Cerebellar nuclear complex (tissue), 1 donor: ENCODE data around the gene SEMA7A.
"Not testable (repeated sequence)": the region's sequence is repeated elsewhere in the genome, so short reads cannot be mapped to it uniquely, and the experiment has no call there.

ENCODE experiments used
- DNase-seq, 2 experiments: peaks; one replicate each; lab custom pipeline; 2025; lab: John Stamatoyannopoulos, UW

SEMA7A gene

GRCh38 chr15:74433592-74434262, at the start of gene SEMA7A:
Gene SEMA7A, minus strand, starts transcription at chr15:74433958. Its CDS starts 40 bp downstream, at chr15:74433918.
- DNase-seq = peak in 1 of 2 experiments; percentile 62

- DNase-seq = no peak
Observed at GRCh38 chr15:74482661-74483060, 48.9 kb upstream of the SEMA7A start.

GRCh38 chr15:74480364-74480763, 46.6 kb upstream of the SEMA7A start:
- not testable (repeated sequence) for DNase-seq

GRCh38 chr15:74471621-74472020, 37.9 kb upstream of the SEMA7A start:
- DNase-seq = not testable (repeated sequence)

- no peak for DNase-seq
Observed at GRCh38 chr15:74470631-74471395, 37.1 kb upstream of the SEMA7A start.

GRCh38 chr15:74468341-74469032, 34.7 kb upstream of the SEMA7A start:
- no peak for DNase-seq

- no peak for DNase-seq
Observed at GRCh38 chr15:74466570-74466969, 32.8 kb upstream of the SEMA7A start.

- DNase-seq = no peak
Observed at GRCh38 chr15:74464897-74465296, 31.1 kb upstream of the SEMA7A start.

GRCh38 chr15:74464216-74464615, 30.5 kb upstream of the SEMA7A start:
- DNase-seq = no peak

GRCh38 chr15:74463634-74464033, 29.9 kb upstream of the SEMA7A start:
- no peak for DNase-seq

GRCh38 chr15:74461847-74462511, 28.2 kb upstream of the SEMA7A start:
- no peak for DNase-seq

GRCh38 chr15:74460871-74461846, 27.4 kb upstream of the SEMA7A start, which contains the start of gene UBL7:
Gene UBL7, minus strand, starts transcription at chr15:74461160. Its CDS starts 2,293 bp downstream, at chr15:74458867.
- peak; percentile 73 to 87 for DNase-seq

GRCh38 chr15:74460298-74460697, 26.5 kb upstream of the SEMA7A start:
- no peak for DNase-seq

- DNase-seq = not testable (repeated sequence)
Observed at GRCh38 chr15:74459798-74460197, 26.0 kb upstream of the SEMA7A start.

- DNase-seq = no peak
Observed at GRCh38 chr15:74458473-74458872, 24.7 kb upstream of the SEMA7A start.

GRCh38 chr15:74457036-74457435, 23.3 kb upstream of the SEMA7A start:
- not testable (repeated sequence) for DNase-seq

- no peak for DNase-seq
Observed at GRCh38 chr15:74454764-74455500, 21.2 kb upstream of the SEMA7A start.

GRCh38 chr15:74453925-74454763, 20.4 kb upstream of the SEMA7A start:
- DNase-seq = no peak
